ENCODE results near the gene WDR88.
"Not testable (repeated sequence)": the region's sequence is repeated elsewhere in the genome, so short reads cannot be mapped to it uniquely, and the experiment has no call there.

The WDR88 gene

DNA sequence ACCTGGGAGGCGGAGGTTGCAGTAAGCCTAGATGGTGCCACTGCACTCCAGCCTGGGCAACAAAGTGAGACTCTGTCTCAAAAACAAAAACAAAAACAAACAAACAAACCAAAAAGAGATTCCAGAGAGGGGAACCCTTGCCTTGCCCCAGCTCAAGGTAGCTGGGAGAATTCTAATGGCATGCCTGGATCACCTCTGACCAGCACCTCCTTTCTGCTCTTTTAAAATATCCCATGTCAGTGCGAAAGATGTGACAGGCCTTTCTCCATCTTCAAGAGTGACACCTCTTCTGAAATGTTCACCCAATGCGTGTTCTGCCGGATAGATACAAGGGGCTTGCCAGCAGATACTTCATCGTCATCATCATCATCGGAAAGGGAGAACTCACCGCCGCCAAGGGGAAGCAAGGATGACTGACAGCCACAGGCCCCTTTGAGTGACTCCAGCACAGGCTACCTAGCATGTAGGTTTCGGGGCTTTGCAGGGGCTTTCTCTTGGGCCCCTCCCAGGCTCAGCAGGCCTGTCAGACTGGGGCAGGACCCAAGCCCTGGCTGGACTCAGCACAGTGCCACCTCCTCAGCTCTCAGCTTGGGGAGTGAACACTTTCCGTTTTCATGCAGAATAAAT is 43.4 kb downstream of the WDR88 start:
- no peak for DNase-seq

DNA sequence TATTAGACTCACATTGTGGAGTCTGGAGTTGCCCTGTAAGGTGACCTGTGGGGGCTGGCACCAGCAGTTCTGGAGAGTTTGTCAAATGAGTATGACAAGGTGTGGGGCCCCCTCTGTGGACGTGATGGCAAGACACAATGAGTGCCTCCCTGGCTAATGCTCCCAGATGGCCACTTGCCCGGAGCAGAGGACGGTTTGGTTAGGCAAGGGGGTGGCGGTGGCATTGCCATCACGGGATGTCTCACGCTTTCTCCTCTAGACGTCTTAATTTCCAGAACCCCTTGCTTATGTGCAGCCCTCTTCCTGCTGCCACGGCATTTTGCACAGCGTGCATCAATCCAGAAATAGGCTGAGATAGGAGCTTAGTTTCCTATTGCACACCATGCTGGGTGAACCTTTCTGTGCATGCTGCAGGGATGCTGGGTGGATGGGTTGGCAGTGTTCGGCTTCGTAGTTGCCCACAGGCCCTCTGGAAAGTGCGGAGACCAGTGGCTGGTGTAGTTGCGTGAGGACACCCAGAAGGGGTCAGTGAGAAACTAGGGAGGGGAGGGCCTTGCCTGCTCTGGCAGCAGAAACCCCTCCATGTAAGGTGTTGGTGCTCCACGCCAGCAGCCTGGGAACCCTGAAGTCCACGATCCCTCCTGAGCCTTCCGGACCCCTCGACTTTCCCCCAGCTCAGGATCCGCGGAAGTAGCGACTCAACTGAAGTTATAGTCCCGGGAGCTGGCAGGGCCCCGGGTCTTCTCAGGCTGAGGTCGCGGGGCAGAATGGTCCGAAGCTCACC is 44.2 kb downstream of the WDR88 start:
- DNase-seq = no peak

DNA sequence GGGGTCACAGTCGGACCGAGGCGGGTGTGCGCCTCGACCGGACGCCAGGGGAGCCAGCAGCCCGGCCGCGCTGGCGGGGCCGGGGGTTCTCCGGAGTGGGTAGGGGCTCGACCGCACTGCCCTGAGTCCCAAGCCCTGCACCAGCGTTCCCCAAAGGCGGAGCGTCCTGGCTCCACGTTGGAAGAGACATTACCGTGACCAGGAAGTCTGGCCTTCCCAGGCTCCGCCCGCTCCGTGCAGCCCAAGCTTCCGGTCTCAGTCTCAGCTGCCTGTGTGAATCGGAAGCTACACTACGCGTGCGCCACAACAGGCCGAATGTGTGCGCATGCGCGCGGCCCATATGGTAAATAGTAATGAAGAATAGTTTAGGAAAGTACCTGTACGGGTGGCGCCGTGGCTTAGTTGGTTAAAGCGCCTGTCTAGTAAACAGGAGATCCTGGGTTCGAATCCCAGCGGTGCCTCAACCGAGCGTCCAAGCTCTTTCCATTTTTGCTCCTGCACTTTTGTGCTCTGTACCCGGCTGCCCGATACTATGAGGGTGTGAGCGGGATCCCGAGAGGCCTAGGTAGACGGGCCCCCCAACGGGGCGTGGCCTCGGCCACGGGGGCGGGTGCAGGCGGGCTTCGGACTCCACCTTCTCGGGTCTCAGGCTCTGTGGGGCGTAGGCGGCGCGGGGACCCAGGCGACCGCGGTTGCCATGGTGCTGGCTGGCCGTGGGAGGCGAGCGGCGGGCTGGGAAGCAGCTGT is 44.9 kb downstream of the WDR88 start:
- peak; percentile 100 for DNase-seq

DNA sequence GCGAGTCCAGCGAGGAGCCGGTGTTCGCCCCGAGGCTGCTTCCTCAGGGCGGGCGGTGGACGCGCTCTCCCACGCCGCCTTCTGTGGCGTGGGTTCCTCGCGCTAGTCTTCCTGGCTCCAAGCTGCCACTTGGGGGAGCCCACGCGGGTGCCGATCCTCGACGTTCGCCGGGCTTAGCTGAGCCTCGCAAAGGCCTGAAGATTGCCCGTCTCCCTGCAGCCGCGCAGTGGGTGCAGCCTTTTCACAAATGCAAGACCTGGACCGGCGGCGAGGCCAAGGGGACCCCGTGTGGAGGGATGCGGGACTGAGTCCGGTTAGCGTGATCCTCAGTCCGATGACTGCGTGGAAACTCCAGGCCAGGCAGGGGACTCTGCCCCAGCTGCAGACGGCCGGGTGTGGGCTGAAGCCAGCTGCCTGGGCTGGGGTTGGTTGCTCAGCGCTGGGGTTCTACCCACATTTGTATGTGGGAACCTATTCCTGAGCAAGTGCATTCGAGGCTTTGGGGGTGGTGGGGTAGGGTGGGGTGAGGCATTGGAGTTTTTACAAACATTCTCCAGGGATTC is 45.6 kb downstream of the WDR88 start:
- DNase-seq = no peak

DNA sequence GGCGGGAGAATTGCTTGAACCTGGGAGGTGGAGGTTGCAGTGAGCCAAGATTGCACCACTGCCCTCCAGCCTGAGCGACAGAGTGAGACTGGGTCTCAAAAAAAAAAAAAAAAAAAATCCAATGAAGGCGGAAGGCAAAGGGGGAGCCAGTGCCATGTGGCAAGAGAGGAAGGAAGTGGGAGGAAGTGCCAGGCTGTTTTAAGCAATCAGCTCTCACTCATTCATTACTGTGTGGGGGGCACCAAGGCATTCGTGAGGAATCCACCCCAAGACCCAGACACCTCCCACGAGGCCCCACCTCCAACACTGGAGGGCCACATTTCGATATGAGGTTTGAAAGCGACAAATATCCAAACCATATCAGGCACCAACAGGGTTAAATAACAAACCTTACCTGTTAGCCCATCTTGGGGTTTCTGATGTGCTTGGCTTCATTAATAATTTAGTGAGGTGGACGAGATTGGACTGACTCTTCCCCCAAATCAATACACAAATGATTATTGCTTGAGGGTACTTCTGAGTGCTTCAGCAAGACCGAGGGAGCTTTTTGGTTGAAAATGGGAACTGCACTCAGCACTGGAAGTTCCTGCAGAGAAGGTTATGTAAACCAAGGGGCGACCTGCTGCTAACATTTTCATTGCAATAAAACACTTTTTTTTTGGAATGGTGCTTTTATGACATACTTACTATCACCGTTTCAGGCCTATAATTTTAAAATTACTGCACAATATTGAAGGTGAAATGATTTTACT is 54.7 kb downstream of the WDR88 start:
- no peak for DNase-seq

DNA sequence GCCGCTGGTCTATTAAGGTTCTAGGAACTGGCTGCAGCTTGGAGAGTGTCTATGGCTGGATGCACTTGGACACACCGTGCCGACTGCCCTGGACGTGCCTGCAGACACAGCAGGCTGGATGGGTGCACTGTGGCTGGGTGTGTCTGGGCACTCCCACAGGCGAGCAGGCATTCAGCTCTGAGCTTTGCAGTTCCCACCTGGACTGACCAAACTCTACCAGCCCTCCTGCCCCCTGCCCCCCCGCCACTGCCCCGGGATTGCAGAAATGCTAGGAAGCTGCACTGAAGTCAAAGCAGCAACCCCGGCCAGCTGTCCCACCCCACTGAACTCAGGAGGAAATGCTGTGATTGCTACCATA is 55.2 kb downstream of the WDR88 start:
- DNase-seq = no peak

DNA sequence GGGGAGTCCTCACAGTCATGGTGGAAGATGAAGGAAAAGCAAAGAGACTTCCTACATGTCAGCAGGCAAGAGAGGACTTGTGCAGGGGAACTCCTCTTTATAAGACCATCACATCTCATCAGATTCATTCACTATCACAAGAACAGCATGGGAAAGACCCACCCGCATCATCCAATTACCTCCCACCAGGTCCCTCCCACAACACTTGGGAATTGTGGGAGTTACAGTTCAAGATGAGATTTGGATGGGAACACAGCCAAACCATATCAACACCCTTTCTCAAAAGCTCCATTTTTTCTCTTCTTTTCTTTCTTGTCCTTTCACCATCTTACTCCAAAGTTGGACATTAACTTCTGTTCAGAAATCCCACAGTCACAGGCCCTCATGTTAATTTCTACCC is 57.5 kb downstream of the WDR88 start:
- DNase-seq = no peak

DNA sequence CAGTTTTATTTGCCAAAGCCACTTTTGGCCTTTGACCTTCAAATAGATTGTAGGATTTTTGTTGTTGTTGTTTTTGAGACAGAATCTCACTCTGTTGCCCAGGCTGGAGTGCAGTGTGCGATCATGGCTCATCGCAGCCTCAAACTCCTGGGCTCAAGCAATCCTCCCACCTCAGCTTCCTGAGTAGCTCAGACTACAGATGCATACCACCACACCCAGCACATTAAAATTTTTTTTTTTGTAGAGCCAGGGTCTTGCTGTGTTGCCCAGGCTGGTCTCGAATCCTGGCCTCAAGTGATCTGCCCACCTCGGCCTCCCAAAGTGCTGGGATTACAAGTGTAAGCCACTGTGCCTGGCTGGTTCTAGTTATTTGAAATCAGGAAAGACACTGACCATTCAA is 59.2 kb downstream of the WDR88 start:
- DNase-seq = not testable (repeated sequence)

DNA sequence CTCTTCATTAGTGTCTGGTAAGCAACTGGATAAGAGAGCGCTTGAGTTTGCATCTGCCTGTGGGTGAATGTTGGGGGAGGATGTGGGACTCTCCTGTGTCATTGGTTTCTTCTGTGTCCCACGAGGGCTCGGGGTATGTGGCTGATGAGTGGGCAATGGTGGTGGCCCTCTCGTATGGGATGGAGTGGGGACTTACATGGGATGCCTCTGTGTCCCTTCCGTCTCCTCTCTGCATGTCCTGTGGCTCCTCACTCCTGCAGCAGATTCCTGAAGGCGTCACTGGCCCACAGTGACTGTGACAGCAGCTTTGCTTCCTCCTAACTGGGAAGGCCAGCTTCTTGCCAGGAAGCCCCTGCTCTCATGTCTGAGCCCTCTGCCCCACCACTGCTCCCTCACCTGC is 59.6 kb downstream of the WDR88 start:
- DNase-seq = no peak

DNA sequence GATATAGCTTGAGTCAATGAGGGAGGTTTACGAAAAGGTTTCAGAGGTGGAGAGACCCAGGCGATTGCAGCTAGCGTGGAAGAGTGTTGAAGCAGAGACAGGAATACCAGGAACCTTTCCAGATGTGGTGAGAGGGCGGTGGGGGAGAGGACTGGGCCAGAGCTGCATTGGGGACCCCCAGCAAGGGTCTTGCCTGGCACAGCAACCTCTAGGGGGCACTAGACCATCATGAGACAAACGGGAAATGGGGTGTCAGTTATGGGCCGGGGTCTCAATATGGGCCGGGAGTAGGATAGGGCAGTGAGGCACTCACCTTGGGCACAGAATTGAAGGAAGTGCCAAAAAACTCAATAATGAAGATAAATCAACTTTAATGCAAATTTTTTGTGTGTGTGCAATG is 60.1 kb downstream of the WDR88 start:
- DNase-seq = no peak

DNA sequence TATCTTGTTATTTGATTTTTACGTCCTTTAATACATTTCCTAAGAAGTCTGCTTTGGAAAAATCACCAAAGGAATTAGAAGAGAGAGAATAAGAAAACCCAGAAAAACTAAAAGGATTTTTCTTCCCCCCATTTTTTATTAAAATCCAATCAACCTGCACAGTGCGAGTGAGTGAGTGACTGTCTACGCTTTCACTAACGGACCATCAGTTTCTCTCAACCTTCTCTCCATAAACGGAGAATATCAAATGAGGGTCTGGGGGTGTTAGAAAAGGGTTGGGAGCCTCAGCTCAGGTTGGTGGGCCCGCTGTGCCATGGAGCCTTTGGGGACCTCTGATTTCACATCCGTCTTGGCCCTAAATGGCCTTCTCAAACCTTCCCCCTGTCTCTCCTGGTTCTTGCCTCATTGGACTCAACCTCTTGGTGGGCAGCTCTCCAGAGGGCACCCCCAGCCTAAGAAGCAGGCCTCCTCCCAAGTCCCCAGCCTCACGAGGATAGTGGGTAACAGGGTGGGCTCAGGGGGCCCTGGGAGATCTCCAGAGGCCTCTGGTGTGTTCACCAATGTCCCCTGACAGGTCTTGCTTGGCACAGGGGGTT is 61.5 kb downstream of the WDR88 start:
- DNase-seq = no peak

DNA sequence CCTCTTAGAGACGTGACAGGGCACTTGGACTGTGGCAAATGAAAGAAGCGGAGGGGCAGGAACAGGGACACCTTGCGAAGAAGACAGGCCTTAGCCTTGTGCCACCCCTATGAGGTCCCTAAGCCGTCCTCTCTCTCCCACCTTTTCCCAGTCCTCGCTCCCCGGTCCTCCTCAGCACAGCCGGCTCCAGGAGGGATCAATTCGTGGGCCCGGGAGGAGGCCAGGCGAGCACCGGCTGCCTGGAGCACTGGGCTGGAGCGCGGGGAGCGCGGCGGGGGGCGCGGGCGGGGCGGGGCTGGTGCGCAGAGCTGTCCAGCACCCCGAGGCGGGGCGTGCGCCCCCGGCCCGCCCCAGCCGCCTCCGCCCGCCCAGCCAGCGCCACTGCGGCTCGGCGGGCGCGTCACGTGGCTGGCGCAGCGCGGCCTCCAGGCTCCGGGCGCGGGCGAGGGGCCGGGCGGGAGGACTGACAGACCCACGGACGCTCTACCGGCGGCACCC is 62.0 kb downstream of the WDR88 start, which contains the start of gene LRP3:
LRP3 (plus strand) TSS at position 466 of the 498 bp plus-strand sequence. CDS start 456 bp downstream, outside the sequence.
- peak; percentile 70 for DNase-seq

DNA sequence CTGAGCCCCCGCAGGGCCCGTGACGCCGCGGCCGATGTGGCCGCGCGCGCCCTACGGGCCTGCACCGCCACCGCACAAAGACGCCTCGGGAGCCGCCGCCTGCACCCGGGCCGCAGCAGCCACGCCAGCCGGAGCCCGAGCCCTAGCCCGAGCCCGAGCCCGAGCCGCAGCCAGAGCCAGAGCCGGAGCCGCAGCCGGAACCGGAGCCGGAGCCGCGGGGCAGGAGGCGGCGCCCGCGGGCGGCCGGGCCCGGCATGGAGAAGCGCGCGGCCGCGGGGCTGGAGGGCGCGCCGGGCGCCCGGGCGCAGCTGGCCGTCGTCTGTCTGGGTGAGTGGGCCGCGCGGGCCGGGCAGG is 62.6 kb downstream of the WDR88 start:
- no peak for DNase-seq

DNA sequence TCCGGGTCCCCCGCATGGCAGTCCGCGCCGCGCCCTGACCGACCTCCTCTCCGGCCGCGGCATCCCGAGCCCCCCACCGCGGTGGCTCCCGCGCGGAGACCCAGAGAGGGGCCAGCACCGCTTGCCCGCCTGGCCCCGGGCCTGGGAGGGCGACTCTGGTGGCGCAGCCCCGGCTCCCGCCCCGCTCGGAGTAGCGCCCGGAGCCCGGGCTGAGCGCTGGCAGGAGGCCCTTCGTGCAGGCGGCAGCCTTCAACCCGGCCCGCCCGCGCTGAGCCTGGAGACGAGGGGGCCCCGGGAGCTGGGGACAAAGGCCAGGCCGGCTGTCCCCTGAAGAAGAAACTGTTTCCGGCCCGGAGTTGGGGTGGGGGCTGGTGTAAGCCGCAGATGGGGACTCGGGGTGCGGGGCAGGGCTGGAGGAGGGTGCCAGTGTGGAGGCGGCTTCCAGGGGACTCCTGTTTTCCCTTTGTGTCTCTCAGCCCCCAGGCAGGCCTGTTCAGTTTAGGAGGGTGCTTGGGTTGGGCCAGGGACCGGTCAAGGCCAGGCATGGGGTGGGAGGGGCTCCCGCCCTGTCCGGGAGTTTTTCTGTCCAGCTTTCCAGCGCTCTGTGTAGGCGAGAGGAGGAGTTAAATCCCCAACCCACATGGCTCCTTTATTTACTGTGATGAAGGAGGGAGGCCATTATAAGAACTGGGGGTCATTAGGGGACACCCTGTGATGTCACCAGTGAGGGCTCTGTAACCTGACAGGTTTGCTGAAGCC is 63.2 kb downstream of the WDR88 start:
- peak; percentile 54 for DNase-seq

DNA sequence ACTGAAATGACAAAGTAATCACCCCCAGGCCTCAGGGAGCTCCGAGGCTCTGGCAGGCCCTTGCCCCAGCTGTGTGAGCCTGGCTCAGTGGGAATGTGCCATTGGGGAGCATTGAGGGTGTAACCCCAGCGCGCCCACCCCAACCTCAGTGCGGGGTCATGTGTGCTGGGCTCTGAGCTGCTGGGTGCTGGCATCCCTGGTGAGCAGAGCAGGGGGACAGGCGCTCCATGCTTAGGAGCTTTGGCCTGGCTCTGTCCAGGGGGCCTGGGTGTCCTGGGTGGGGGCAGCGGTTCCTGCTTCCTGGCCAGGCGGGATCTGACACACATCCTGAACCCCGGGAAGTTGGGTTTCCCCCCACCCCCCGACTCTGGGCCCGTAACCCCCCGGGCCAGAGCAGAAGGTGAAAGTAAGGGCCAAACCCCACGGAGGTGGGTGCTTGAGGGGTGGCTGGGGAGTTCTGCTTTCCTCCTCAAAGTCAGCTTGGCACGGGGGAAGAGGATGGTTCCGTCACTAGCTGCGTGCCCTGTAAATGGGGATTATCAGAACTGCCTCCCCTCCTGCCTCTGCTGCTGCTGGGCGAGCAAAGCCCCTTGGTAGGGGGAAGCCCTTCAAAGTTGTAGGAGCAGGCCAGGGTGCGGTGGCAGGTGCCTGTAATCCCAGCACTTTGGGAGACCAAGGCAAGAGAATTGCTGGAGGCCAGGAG is 63.9 kb downstream of the WDR88 start:
- DNase-seq = no peak

DNA sequence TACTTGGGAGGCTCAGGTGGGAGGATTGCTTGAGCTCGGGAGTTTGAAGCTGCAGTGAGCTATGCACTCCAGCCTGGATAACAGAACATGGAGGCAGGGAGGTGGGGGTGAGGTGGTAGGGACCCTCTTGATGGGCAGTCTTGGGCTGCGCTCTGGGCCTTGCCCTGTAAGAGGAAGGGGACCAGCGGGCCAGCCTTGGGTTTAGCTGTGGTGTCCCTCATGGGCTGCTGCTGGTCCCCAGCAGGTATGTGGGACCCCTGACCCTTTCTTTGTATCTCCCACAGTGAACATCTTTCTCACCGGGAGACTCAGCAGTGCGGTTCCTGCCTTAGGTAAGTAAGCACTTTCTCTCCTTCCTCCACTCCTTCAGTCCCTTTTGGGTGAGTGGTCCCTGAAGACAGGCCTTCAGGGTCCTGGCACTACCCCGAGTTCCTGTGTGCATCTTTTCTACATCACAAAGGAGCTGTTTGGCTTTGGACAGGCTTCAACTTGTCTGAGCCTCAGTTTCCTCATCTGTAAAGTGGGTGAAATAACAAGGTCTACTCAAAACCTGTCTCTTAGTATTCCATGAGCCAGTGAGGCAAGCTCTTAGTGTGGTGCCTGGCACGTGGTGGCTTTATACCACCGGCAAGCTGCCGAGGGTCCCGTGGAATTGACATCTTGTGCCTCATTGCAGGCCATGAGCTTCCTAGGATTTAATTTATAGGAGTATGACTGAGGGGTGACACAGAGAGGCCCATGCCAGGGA is 64.7 kb downstream of the WDR88 start:
- no peak for DNase-seq

DNA sequence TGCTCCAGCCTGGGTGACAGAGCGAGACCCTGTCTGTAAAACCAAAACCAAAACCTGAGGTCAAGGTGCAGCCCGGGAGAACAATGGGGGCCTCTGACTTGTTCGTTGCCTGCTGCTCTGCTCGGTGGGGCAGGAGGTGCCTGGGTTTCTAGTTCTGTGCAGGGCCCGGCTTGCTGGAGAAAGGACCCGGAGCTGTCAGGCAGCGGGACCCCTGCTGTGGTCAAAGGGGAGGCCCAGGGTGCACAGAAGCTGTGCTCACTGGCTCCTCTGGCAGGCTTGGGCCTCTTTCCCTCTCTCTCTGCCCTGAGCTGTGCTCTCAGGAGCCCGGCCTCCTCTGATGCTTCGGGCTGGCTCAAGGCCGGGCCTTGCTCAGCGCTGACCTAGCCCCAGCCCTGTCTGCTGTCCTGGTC is 65.7 kb downstream of the WDR88 start:
- no peak for DNase-seq

DNA sequence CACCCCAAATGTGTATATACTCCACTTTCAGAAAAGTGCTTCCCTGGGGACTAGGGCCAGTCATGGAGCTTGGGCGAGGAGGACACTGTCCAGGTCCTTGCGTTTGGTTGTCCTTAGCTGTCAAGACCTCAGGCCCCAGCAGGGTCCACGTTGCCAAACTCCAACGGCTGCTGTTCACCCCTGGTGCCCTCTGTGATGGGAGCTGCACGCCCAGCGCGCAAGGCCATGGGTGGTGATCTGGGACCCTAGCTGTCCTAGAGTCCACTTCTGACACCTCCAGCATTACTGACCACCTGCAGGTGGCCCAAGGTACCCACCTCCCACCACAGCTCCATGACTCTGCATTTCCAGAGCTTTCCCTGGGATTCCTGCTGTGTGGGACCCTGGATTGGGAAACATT is 66.3 kb downstream of the WDR88 start:
- no peak for DNase-seq

DNA sequence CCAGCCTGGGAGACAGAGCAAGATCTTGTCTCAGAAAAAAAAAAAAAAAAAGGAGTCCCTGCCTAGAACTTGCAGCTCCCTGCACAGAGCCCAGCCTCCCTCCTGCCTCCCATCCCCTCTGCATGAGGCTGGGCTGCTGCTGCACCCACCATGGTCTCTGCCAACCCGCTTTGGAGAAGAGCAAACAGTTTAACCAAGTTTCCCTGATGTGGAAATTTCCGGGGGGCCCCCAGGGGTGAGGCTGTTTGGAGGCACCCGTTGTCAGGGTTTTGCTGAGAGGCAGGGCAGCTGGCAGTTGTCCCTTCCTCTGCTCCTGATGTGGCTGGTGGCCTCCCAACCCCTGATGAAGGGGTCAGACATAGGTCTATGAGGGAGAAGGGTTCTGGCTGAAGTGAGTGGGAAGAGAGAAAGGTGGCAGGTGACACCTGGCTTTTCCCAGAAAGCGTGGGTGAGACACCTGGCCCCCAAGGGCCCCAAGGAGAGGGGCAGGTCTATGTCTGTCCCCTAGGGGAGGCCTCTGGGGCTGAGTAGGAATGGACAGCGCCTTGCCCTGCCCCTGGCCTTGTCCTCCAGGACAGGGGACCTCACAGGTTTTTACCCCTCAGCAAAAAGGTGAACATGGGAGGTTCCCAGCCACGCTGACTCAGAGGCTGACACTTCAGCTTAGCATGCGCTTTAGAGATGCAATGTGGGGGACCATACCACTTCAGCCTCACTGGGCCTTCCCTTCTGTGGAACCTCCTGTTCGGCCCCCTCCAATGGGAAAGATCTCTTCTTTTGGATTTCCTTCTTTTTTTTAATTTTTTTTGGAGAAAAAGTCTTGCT is 67.7 kb downstream of the WDR88 start:
- no peak for DNase-seq
